Measurements from ENCODE around the gene CIB4.

Gene CIB4

DNA sequence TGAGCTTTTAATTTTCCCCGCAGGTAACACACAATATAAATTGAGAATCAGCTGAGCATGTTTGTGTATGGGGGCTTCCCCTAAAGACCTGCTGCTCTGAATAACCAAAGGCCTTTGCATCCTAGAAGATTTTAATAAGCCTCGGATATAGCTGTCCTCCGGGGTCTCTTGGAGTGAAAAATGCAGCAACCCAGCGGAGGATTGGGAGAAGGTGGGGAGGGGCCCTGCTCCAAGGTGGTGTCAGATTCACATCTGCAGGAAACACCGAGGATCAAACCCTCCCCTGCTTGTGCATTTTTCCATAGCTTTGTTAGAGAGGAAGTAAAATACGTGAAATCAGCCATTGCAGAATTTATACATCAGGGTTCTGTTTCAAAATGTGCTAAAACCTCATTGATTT, 100.2 kb downstream of the CIB4 start:
- DNase-seq = peak in 1 of 2 experiments; percentile 22

DNA sequence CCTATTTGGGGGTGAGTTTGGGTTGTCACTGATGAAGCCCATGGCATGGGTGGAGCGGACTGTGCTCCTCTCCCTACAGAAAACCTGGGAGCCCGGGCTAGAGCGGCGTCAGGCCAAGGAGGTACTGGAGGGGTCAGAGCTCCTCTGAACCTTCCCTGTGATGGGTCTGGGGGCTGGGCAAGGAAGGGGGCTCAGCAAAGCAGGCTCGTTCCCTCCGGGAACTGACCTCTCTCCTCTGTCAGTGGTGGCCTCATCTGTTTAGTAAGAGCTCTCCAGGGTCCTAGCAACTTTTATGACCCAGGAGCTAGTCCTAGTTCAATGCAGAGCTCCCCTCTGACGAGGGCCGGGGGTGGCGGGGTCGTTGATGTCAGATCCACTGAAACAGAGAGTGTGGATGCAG, 100.9 kb downstream of the CIB4 start:
- no peak for DNase-seq

GRCh38 chr2:26537826-26538475, 103.2 kb downstream of the CIB4 start:
- no peak for DNase-seq

GRCh38 chr2:26537069-26537825, 103.9 kb downstream of the CIB4 start:
- no peak for DNase-seq

DNA sequence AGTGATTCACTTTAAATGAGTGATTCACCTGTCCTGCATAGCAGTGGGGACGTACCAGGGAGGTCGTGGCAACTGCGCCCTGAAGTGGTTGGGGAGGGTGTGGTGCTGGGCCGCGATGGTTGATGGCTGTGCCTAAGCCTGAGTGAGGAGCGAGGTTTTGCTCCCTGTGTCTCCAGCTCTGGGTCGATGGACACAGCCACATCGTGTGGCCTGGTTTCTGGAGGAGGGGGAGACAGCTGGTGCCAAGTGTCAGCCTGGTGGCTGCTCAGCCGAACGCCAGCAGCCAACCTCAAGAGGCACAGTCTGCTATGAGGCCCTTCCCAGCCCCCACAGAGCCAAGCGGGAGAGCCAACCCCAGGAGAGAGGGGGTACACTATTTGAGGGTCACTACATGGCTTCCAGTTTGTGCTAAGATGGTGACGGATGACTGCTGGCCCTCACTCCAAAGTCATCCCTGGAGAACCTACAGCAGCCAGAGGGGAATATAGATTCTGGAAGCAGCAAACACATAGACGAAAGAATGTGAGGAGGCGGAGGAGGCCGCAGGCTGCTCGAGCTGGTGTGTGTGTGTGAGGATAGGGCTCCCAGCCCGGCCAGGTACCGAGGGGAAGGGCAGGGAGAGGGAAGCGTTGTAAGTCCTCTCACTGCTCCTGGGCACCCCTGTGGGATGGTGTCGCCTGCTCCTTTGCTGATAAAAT, 104.6 kb downstream of the CIB4 start:
- DNase-seq = no peak

GRCh38 chr2:26535663-26536275, 105.4 kb downstream of the CIB4 start:
- DNase-seq = no peak

DNA sequence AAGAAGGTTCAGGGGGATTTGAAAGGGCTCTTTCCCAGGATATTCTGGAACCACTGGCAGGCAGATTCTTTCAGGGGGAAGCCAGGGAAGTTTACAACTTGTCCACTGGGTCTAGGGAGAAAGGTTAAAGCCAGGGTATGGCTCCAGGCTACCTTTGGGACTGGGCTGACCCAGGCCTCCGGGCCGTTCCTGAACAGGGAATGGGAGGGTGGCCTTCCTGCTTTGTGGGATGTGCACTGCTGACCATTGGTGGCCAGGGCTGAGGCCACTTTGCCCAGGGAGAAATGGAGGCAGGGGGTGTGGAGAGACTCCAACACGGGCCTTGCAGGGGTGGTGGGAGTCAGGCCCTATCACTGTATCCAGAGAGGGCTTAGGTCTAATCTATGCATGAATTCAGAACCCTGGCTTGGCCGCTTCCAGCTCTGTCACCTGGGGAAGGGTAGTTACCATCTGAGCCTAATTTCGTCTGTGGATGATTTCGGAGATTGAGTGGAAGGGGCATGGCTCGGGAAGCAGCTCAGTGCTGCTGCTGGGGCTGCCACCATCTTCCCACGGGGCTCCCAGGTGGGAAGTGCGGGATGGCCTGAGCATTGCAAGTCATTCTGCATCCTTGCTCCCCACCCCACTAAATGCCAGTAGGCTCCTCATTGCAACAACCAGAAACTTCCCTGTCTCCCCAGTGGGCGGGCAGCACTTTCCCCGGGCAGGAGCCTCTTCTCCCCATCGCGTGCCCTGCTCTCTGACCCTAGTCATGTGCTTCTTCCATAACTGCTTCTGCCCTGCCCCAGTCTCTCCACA, 106.1 kb downstream of the CIB4 start:
- no peak for DNase-seq

GRCh38 chr2:26534098-26534864, 106.9 kb downstream of the CIB4 start:
- DNase-seq = no peak

- DNase-seq = no peak
These were observed 107.5 kb downstream of the CIB4 start for GRCh38 chr2:26533661-26534060.

GRCh38 chr2:26532301-26533250, 108.6 kb downstream of the CIB4 start:
- no peak for DNase-seq
